Measurements from ENCODE around the gene HOMER3.

The HOMER3 gene

GRCh38 chr19:18889949-18890745 lies 50.9 kb downstream of the HOMER3 start:
- TF ChIP-seq, protein P1, sequence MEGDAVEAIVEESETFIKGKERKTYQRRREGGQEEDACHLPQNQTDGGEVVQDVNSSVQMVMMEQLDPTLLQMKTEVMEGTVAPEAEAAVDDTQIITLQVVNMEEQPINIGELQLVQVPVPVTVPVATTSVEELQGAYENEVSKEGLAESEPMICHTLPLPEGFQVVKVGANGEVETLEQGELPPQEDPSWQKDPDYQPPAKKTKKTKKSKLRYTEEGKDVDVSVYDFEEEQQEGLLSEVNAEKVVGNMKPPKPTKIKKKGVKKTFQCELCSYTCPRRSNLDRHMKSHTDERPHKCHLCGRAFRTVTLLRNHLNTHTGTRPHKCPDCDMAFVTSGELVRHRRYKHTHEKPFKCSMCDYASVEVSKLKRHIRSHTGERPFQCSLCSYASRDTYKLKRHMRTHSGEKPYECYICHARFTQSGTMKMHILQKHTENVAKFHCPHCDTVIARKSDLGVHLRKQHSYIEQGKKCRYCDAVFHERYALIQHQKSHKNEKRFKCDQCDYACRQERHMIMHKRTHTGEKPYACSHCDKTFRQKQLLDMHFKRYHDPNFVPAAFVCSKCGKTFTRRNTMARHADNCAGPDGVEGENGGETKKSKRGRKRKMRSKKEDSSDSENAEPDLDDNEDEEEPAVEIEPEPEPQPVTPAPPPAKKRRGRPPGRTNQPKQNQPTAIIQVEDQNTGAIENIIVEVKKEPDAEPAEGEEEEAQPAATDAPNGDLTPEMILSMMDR (IDR thresholded peaks at IDR 0.05), result no peak
- H3K27ac ChIP-seq, result no peak overlapping the region
- no peak overlapping the region for H3K4me3 ChIP-seq
- no peak for DNase-seq (ENCODE audit: low spot score)

DNA sequence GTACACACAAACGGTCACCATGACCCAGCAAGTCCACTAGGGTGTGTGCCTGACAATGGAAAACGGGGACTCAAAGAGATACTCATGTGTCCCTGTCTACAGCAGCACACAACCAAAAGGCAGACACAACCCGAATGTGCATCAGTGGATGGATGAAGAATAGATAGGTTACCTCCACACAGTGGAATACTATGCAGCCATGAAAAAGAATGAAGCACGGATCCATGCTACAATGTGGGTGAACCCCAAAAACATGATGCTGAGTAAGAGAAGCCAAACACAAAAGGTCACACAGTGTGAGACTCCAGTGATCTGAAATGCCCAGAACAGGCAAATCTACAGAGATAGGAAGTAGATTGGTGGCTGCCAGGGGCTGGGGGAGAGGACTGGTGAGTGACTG lies 54.0 kb downstream of the HOMER3 start:
- no peak for DNase-seq (ENCODE audit: low spot score)
- TF ChIP-seq, protein P1 (IDR thresholded peaks at IDR 0.05), result no peak

GRCh38 chr19:18883526-18884304 lies 57.3 kb downstream of the HOMER3 start:
- Histone ChIP-seq H3K4me3 (no peak overlapping the region), H3K27ac (no peak overlapping the region)
- no peak for DNase-seq (ENCODE audit: low spot score)
- TF ChIP-seq, protein P1 (IDR thresholded peaks at IDR 0.05), result no peak

More for the DNA sequence above, 54.0 kb downstream of the HOMER3 start:
- Histone ChIP-seq H3K27ac (no peak overlapping the region), H3K4me3 (no peak overlapping the region)

GRCh38 chr19:18881491-18881890 lies 59.5 kb downstream of the HOMER3 start:
- DNase-seq (ENCODE audit: low spot score), result no peak
- no peak overlapping the region for H3K4me3 ChIP-seq
- no peak overlapping the region for H3K27ac ChIP-seq
- TF ChIP-seq, protein P1 (IDR thresholded peaks at IDR 0.05), result no peak

GRCh38 chr19:18879579-18880373 lies 61.2 kb downstream of the HOMER3 start:
- Histone ChIP-seq H3K4me3 (no peak overlapping the region), H3K27ac (no peak overlapping the region)
- TF ChIP-seq, protein P1 (IDR thresholded peaks at IDR 0.05), result no peak
- no peak for DNase-seq (ENCODE audit: low spot score)
